ENCODE measurements around the gene MALAT1. TPM values are rescaled to one million over a fixed set of nuclear protein-coding genes. Genes with fewer than 3 reads are reported as not detected.

The MALAT1 gene
- total and polyA plus RNA-seq, 2 experiments from 2014 or later, result 2,206 to 6,020 TPM

- Histone ChIP-seq H3K79me2 (replicated peaks; ENCODE audit: insufficient read depth) (no peaks in the 10 kb centered on the region), H3K9me2 (ENCODE audit: insufficient read depth) (no peaks in the 10 kb centered on the region), H3F3A (replicated peaks; ENCODE audit: low read depth) (peaks cover 15% of the 10 kb centered on the region; the same call in 1 of the 2 replicates), H3K4me2 (peak overlapping the region; percentile 91), H3K27me3 (ENCODE audit: insufficient read depth) (0 out of 2 replicates have a peak, but pooled peaks cover 5% of the 10 kb centered on the region), H3K27ac (ENCODE audit: low read depth) (no peak overlapping the region), H4K20me1 (replicated peaks; ENCODE audit: insufficient read depth) (peaks cover 2% of the 10 kb centered on the region; the same call in 1 of the 2 replicates), H2AFZ (peak overlapping the region; percentile 91; the same call in 1 of the 2 replicates), H3K36me3 (ENCODE audit: insufficient read depth) (no peaks in the 10 kb centered on the region; the same call in 1 of the 2 replicates), H3K4me3 (peak overlapping the region; percentile 91), H3K4me1 (ENCODE audit: insufficient read depth) (peaks cover 3% of the 10 kb centered on the region)
- no peak overlapping the region for H3K27ac Mint-ChIP-seq
- peaks cover 15% of the 10 kb centered on the region for H3K4me1 Mint-ChIP-seq
- peaks cover 9% of the 10 kb centered on the region for H3K27me3 Mint-ChIP-seq (ENCODE audit: insufficient read depth, low read depth, poor library complexity)
- no peaks in the 10 kb centered on the region for H3K9me3 Mint-ChIP-seq
- no peak for DNase-seq (ENCODE audit: low spot score)
- peaks cover 23% of the 10 kb centered on the region for H3K36me3 Mint-ChIP-seq (ENCODE audit: low read depth)
- TF ChIP-seq CREB1 (CRISPR knock-in tag; IDR thresholded peaks at IDR 0.05; ENCODE audit: low read depth) (no peak), ZNF462 (CRISPR knock-in tag; IDR thresholded peaks at IDR 0.05) (no peak), ETS1 (IDR thresholded peaks at IDR 0.05) (no peak), NANOG (IDR thresholded peaks at IDR 0.05; ENCODE audit: borderline replicate concordance) (no peak), REST (IDR thresholded peaks at IDR 0.05; ENCODE audit: unreplicated experiment) (no peak), JUNB (IDR thresholded peaks at IDR 0.05; ENCODE audit: unreplicated experiment) (no peak), CTCF (conservative IDR thresholded peaks at IDR 0.05; ENCODE audit: low read depth in 2 of 2) (no peak), EZH2 (IDR thresholded peaks at IDR 0.05; ENCODE audit: low read depth, unreplicated experiment) (no peak), POLR2AphosphoS5 (IDR thresholded peaks at IDR 0.05; ENCODE audit: low read depth) (no peak), ZNF114 (CRISPR knock-in tag; IDR thresholded peaks at IDR 0.05) (no peak), EZH2phosphoT487 (IDR thresholded peaks at IDR 0.05; ENCODE audit: unreplicated experiment) (no peak)
- H3K4me3 Mint-ChIP-seq, result peak overlapping the region; percentile 80
- no peak for ATAC-seq
These were observed 27.0 kb downstream of the MALAT1 start for GRCh38 chr11:65525546-65526480.

All from GM23338 (cell line).